Measurements from ENCODE around the gene UNKL.

GRCh38 chr16:1420111-1420539, 5.6 kb upstream of the UNKL start:
- TF ChIP-seq CTCF (IDR thresholded peaks at IDR 0.05; ENCODE audit: low read length) (no peak), EZH2 (IDR thresholded peaks at IDR 0.05; ENCODE audit: borderline replicate concordance, low read length) (no peak)

Data from OCI-LY1 (cell line).